H9 (cell line): ENCODE data around the gene ATP6V1B1. TPM values are rescaled to one million over a fixed set of nuclear protein-coding genes. Genes with fewer than 3 reads are reported as not detected.
A peak's percentile ranks its signal among the peaks of the same experiment; 100 is the strongest.

Experiments
- DNase-seq: peaks from one replicate; pipeline ENCODE4 v3.0.0-alpha.2; 2017
- H2AFZ ChIP-seq: one replicate; pipeline ENCODE4 v1.6.1; 2013; ENCODE audit warnings: mild to moderate bottlenecking, low read length, control low read depth, moderate library complexity
- H2AK5ac ChIP-seq: 2 replicates; pipeline ENCODE4 v1.6.1; 2013; ENCODE audit warnings: low read length, control low read depth, mixed read lengths; ENCODE audit not compliant: insufficient read length
- H2BK120ac ChIP-seq: one replicate; pipeline ENCODE4 v1.6.1; 2013; ENCODE audit warnings: low read depth, mild to moderate bottlenecking, low read length, control low read depth, inconsistent platforms; ENCODE audit not compliant: poor library complexity, severe bottlenecking
- H2BK12ac ChIP-seq: 2 replicates; pipeline ENCODE4 v1.6.1; 2013; ENCODE audit warnings: low read length, control low read depth, mixed read lengths, low read depth; ENCODE audit not compliant: insufficient read length
- H2BK15ac ChIP-seq: 2 replicates; pipeline ENCODE4 v1.6.1; 2013; ENCODE audit warnings: low read depth, low read length, control low read depth
- H2BK20ac ChIP-seq: one replicate; pipeline ENCODE4 v1.6.1; 2013; ENCODE audit warnings: low read depth, mild to moderate bottlenecking, low read length, control low read depth, inconsistent platforms; ENCODE audit not compliant: poor library complexity, severe bottlenecking
- H2BK5ac ChIP-seq: 2 replicates; pipeline ENCODE4 v1.6.1; 2013; ENCODE audit warnings: low read length, control low read depth, mixed read lengths; ENCODE audit not compliant: insufficient read length
- H3K14ac ChIP-seq: 2 replicates; pipeline ENCODE4 v1.6.1; 2013; ENCODE audit warnings: low read length, control low read depth; ENCODE audit not compliant: insufficient read depth
- H3K18ac ChIP-seq: 2 replicates; pipeline ENCODE4 v1.6.1; 2013; ENCODE audit warnings: low read depth, mild to moderate bottlenecking, mixed read lengths, low read length, control low read depth; ENCODE audit not compliant: insufficient read length
- H3K23ac ChIP-seq: 2 replicates; pipeline ENCODE4 v1.6.1; 2013; ENCODE audit warnings: low read length, control low read depth, mixed read lengths, low read depth; ENCODE audit not compliant: insufficient read length
- H3K23me2 ChIP-seq: 2 replicates; pipeline ENCODE4 v1.6.1; 2013; ENCODE audit warnings: low read depth, mild to moderate bottlenecking, mixed read lengths, low read length, control low read depth; ENCODE audit not compliant: insufficient read length, poor library complexity, severe bottlenecking
- H3K27ac ChIP-seq: 2 replicates; pipeline ENCODE4 v1.5.1; 2013; ENCODE audit warnings: low read length, control low read depth, mixed read lengths, low read depth; ENCODE audit not compliant: insufficient read length
- H3K27me3 ChIP-seq: 2 replicates; pipeline ENCODE4 v1.6.1; 2013; ENCODE audit warnings: low read length, control low read depth, inconsistent platforms; ENCODE audit not compliant: insufficient read depth
- H3K4ac ChIP-seq: 2 replicates; pipeline ENCODE4 v1.6.1; 2013; ENCODE audit warnings: low read depth, mild to moderate bottlenecking, control low read depth, inconsistent platforms, low read length, moderate library complexity
- H3K4me1 ChIP-seq: 2 replicates; pipeline ENCODE4 v1.6.1; 2013; ENCODE audit warnings: low read length, control low read depth, inconsistent platforms; ENCODE audit not compliant: insufficient read depth
- H3K4me2 ChIP-seq: 2 replicates; pipeline ENCODE4 v1.6.1; 2013; ENCODE audit warnings: low read length, control low read depth, mixed read lengths; ENCODE audit not compliant: insufficient read length, insufficient read depth
- H3K56ac ChIP-seq: 2 replicates; pipeline ENCODE4 v1.6.1; 2013; ENCODE audit warnings: low read depth, mild to moderate bottlenecking, mixed read lengths, low read length, control low read depth; ENCODE audit not compliant: insufficient read length
- H3K79me1 ChIP-seq: 2 replicates; pipeline ENCODE4 v1.6.1; 2013; ENCODE audit warnings: low read depth, mild to moderate bottlenecking, moderate library complexity, low read length, control low read depth, inconsistent platforms; ENCODE audit not compliant: insufficient read depth, poor library complexity, severe bottlenecking
- H3K79me2 ChIP-seq: 2 replicates; pipeline ENCODE4 v1.6.1; 2013; ENCODE audit warnings: low read length, control low read depth, inconsistent platforms; ENCODE audit not compliant: insufficient read depth
- H3K9ac ChIP-seq: 2 replicates; pipeline ENCODE4 v1.6.1; 2013; ENCODE audit warnings: low read length, control low read depth, mixed read lengths; ENCODE audit not compliant: insufficient read length; ENCODE audit errors: extremely low read depth
- H3K9me3 ChIP-seq: one replicate; pipeline ENCODE4 v1.6.1; 2013; ENCODE audit warnings: low read depth, low read length, inconsistent platforms; ENCODE audit not compliant: control insufficient read depth
- H3T11ph ChIP-seq: one replicate; pipeline ENCODE4 v1.6.1; 2013; ENCODE audit warnings: mild to moderate bottlenecking, low read length, control low read depth, inconsistent platforms
- H4K20me1 ChIP-seq: one replicate; pipeline ENCODE4 v1.6.1; 2013; ENCODE audit not compliant: control insufficient read depth, insufficient read length, insufficient read depth
- H4K5ac ChIP-seq: 2 replicates; pipeline ENCODE4 v1.6.1; 2013; ENCODE audit warnings: low read depth, mild to moderate bottlenecking, mixed read lengths, low read length, control low read depth; ENCODE audit not compliant: insufficient read length
- H4K8ac ChIP-seq: replicated peaks from 2 replicates; pipeline ENCODE4 v1.6.1; 2013; ENCODE audit warnings: low read length, control low read depth, mixed read lengths, low read depth; ENCODE audit not compliant: insufficient read length
- H4K91ac ChIP-seq: 2 replicates; pipeline ENCODE4 v1.6.1; 2013; ENCODE audit warnings: low read depth, mild to moderate bottlenecking, moderate library complexity, mixed read lengths, low read length, control low read depth; ENCODE audit not compliant: insufficient read length
- H3K27ac Mint-ChIP-seq, 3 experiments: 2 replicates in 2 of 3; 3 replicates in 1 of 3; pipeline ENCODE4 v1.8.0; 2020 to 2021; ENCODE audit warnings: mixed read lengths in 3 of 3, mild to moderate bottlenecking in 1 of 3, moderate library complexity in 1 of 3
- H3K27me3 Mint-ChIP-seq: 2 replicates; pipeline ENCODE4 v1.8.0; 2021; ENCODE audit warnings: low read depth, mild to moderate bottlenecking, moderate library complexity, mixed read lengths
- H3K36me3 Mint-ChIP-seq, 3 experiments: 2 replicates in 2 of 3; 3 replicates in 1 of 3; pipeline ENCODE4 v1.8.0; 2020 to 2021; ENCODE audit warnings: low read depth in 3 of 3, mixed read lengths in 3 of 3; ENCODE audit not compliant: insufficient read depth in 1 of 3
- H3K4me1 Mint-ChIP-seq, 2 experiments: 2 replicates each; pipeline ENCODE4 v1.8.0; 2020; ENCODE audit warnings: mixed read lengths in 2 of 2
- H3K4me3 Mint-ChIP-seq, 2 experiments: 2 replicates in 1 of 2; 3 replicates in 1 of 2; pipeline ENCODE4 v1.8.0; 2020 to 2021; ENCODE audit warnings: mild to moderate bottlenecking in 2 of 2, mixed read lengths in 2 of 2, moderate library complexity in 1 of 2
- H3K9me3 Mint-ChIP-seq, 2 experiments: 2 replicates in 1 of 2; 3 replicates in 1 of 2; pipeline ENCODE4 v1.8.0; 2020; ENCODE audit warnings: mild to moderate bottlenecking in 2 of 2, mixed read lengths in 2 of 2, moderate library complexity in 1 of 2
- WGBS: extraction: QIAGEN DNeasy Blood & Tissue Kit; methylation state at CpG from one replicate; pipeline ENCODE4 v1.1.7; 2013; ENCODE audit warnings: missing lambda C conversion rate, low lambda C conversion rate, mixed read lengths; ENCODE audit not compliant: insufficient read length; ENCODE audit errors: extremely low coverage; 5-methylcytosine and 5-hydroxymethylcytosine counted together
- total RNA-seq: library from RNA; stranded (reverse); gene quantifications from 2 replicates; pipeline ENCODE4 v1.2.1, GENCODE V29; 2021
- TF ChIP-seq, protein P1 (sequence below): fragments of 200-600 bp; sonication (generic); conservative IDR thresholded peaks from 3 replicates; pipeline ENCODE4 v1.8.0; 2021; ENCODE audit warnings: antibody characterized with exemption, mild to moderate bottlenecking

ATP6V1B1 gene
- total RNA-seq, 1 experiment from 2014 or later: not detected

DNA sequence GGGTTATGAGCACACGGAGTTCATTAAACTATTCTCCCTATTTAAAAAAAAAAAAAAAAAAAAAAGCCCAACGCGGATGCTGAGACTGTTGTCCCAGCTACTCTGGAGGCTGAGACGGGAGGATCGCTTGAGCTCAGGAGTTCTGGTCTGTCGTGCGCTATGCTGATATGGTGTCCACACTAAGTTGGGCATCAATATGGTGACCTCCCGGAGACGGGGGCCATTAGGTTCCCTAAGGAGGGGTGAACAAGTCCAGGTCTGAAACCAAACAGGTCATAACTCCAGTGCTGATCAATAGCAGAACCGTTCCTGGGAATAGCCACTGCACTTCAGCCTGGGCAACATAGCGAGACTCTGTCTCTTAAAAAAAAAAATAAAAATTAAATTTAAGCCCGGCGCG, 29.8 kb downstream of the ATP6V1B1 start:
- Mint-ChIP-seq H3K4me3 (peak overlapping the region; percentile 47 to 83; a peak in 4 of 5 replicates), H3K27ac (no peak overlapping the region), H3K9me3 (no peaks in the 10 kb centered on the region; a peak in 2 of 5 replicates), H3K36me3 (no peaks in the 10 kb centered on the region), H3K27me3 (peaks cover 99% of the 10 kb centered on the region), H3K4me1 (peaks cover 3 to 5% of the 10 kb centered on the region in 2 experiments)
- Histone ChIP-seq H2AK5ac (no peak overlapping the region), H4K20me1 (no peaks in the 10 kb centered on the region), H3K79me1 (no peaks in the 10 kb centered on the region), H3K9ac (no peak overlapping the region), H2BK20ac (no peak overlapping the region), H3K4me1 (no peaks in the 10 kb centered on the region), H3K23me2 (peaks cover 7% of the 10 kb centered on the region), H3K79me2 (no peaks in the 10 kb centered on the region), H4K91ac (no peak overlapping the region), H2BK120ac (no peak overlapping the region), H2AFZ (no peak overlapping the region), H3K27ac (no peak overlapping the region), H3T11ph (no peak overlapping the region), H4K5ac (no peak overlapping the region), H3K9me3 (no peaks in the 10 kb centered on the region), H2BK12ac (no peak overlapping the region), H3K14ac (no peak overlapping the region), H2BK15ac (no peak overlapping the region), H3K4me2 (no peak overlapping the region), H3K23ac (no peak overlapping the region), H3K4ac (no peak overlapping the region), H3K27me3 (peaks cover 15% of the 10 kb centered on the region; the same call in 1 of the 2 replicates), H3K56ac (no peak overlapping the region), H3K18ac (no peak overlapping the region), H4K8ac (no peak overlapping the region), H2BK5ac (no peak overlapping the region)
- WGBS: no CpG with 5 or more reads among the region's 14 CpGs
- TF ChIP-seq, protein P1, sequence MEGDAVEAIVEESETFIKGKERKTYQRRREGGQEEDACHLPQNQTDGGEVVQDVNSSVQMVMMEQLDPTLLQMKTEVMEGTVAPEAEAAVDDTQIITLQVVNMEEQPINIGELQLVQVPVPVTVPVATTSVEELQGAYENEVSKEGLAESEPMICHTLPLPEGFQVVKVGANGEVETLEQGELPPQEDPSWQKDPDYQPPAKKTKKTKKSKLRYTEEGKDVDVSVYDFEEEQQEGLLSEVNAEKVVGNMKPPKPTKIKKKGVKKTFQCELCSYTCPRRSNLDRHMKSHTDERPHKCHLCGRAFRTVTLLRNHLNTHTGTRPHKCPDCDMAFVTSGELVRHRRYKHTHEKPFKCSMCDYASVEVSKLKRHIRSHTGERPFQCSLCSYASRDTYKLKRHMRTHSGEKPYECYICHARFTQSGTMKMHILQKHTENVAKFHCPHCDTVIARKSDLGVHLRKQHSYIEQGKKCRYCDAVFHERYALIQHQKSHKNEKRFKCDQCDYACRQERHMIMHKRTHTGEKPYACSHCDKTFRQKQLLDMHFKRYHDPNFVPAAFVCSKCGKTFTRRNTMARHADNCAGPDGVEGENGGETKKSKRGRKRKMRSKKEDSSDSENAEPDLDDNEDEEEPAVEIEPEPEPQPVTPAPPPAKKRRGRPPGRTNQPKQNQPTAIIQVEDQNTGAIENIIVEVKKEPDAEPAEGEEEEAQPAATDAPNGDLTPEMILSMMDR: no peak
- DNase-seq: peak; percentile 6
